NK-92 (cell line): ENCODE data around the gene IER2.
"Not testable (repeated sequence)": the region's sequence is repeated elsewhere in the genome, so short reads cannot be mapped to it uniquely, and the experiment has no call there.

Source experiments
- DNase-seq: peaks from one replicate; lab custom pipeline; 2025; ENCODE audit not compliant: unreplicated experiment; lab: John Stamatoyannopoulos, UW

The IER2 gene

DNA sequence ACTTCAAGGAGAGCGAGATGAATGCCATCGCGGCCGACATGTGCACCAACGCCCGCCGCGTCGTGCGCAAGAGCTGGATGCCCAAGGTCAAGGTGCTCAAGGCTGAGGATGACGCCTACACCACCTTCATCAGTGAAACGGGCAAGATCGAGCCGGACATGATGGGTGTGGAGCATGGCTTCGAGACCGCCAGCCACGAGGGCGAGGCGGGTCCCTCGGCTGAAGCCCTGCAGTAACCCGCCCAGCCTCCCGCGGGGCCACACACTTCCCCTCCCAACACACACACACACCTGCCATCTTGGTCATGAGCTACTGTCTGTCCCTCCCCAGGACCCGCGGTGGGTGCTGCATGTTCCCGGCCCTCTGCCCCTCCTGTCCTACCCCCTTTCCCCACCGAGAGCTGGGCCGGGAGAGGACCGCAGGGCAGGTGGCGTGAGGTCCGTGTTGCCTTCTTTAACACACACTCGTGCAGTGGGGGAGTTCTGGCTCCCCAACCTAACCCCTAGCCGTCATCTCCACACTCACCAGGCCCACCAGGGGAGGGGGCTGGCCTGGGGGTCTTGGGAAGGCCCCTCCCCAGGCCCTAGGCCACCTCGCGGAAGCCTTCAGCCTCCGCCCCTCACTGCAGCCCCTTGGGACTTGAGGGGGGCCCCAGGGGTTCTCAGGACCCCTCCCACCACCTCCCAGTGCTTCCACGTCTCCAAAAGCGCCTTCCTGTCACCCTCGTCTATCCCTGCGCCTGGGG, 11.9 kb upstream of the IER2 start:
- DNase-seq = no peak

DNA sequence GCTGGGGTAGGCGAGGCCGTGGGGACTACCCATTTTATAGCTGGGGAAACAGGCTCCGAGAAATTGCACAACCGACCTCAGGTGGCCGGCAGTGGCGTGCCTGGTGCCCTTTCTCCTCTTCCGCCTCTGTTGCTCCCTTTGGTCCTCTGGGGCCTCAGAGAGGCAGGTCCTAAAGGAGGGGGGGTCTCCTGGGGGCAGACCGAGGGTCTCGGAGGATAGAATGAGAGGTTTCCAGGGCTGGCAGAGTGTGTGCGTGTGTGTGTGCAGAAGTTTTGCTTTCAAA, 11.4 kb upstream of the IER2 start:
- no peak for DNase-seq

GRCh38 chr19:13139633-13140311, 10.4 kb upstream of the IER2 start:
- DNase-seq = no peak

GRCh38 chr19:13146763-13147563, 3.2 kb upstream of the IER2 start:
- no peak for DNase-seq

DNA sequence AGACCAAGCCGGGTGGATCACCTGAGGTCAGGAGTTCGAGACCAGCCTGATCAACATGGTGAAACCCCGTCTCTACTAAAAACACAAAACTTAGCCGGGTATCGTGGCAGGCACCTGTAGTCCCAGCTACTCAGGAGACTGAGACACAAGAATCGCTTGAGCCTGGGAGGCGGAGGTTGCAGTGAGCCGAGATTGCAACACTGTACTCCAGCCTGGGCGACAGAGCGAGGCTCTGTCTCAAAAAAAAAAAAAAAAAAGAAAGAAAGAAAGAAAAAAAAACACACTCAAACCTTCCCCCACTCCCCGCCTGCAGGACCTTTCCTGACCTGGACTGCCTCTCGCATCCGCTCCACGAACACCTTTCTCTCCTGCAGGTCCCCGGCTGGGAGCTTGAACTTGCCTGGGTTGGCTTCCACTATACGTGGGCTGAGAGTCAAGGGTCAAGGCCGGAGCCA, 1.0 kb upstream of the IER2 start:
- not testable (repeated sequence) for DNase-seq

DNA sequence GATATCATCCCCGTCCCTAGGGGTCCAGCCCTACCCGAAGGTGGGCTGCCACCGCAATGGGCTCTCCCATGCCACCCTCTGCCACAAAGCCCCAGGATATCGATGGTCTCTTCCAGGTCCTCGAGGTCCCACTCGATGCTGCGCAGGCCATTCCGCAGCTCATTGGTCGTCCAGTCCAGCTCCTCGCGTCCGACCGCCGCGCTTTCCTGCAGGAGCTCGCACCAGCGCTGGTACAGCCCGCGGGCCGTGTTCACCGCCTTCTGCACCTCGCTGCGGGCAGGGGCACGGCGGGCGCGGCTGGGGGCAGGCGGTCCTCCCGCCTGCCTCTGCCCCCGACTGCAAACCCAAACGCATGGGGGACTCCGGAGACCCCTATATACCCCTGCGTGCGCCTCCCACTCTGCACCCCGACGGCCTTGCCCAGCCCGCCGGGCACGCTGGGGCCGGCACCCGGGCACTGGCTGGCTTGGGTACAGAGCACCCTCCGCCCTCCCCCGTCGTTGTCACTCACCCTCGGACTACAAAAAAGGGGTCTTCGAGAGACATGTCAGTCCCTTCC, 504 bp upstream of the IER2 start:
- DNase-seq = no peak

DNA sequence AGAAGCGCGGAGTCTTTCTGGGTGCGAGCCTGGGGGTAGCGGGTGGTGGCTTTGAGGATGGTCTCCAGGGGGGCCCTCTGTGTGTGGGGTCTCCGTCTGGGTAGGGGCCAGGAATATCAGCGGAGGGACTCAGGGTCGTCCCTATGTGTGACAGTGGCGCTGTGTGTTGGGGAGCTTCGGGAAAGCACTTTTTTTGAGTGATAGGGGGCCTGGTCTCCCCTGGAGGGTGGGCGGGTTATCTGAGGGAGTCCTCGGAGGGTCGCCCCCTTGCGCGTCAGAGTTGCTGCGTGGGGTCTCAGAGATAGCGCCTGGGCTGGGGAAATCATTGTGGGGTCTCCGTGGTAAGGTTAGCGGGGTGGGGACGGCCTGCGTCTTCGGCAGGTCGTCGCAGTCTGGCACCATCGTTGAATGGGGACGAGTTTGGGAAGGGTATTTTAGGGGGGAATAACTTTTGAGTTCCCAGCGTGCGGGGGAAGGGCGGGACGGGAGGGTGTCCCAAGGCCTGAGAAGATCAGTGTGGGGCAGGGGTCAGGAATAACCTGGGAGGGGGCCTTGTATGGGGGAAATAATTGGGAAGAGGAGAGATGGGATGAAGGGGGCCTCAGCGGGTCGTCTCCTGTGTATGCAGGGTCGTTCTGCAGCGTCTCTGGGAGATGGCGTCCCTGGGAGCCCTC, 857 bp downstream of the IER2 start:
- DNase-seq = no peak

- DNase-seq = peak; percentile 87
Observed at GRCh38 chr19:13151605-13152355, 1.6 kb downstream of the IER2 start.

DNA sequence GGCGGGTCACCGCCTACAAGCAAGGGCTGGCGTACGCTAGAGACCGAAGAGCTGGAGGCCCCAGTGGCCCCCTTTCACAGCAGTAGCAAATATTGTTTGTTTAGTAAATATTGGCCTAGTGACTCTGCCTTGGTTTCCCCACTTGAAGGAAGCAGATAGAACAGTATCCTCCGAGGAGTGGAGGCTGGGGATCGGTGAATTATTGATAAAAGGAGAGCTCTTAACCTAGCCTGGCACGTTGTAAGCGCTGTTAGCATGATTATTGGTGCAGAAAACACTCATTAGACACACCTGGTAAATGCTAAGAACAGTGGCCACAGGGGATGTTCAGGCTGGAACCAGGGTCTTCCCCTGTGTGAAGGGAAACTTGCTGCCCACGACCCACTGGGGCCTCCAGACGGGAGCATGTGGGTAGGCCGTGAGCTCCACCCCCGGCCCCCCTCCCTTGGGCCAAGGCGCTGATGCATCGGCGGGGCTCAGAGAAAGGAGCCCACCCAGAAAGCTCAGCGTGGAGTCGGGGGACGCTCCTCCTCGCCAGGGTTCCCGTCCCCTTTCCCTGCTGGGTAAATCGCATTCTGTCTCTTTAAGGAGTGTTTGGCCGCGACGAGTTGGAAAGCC, 2.3 kb downstream of the IER2 start:
- no peak for DNase-seq

DNA sequence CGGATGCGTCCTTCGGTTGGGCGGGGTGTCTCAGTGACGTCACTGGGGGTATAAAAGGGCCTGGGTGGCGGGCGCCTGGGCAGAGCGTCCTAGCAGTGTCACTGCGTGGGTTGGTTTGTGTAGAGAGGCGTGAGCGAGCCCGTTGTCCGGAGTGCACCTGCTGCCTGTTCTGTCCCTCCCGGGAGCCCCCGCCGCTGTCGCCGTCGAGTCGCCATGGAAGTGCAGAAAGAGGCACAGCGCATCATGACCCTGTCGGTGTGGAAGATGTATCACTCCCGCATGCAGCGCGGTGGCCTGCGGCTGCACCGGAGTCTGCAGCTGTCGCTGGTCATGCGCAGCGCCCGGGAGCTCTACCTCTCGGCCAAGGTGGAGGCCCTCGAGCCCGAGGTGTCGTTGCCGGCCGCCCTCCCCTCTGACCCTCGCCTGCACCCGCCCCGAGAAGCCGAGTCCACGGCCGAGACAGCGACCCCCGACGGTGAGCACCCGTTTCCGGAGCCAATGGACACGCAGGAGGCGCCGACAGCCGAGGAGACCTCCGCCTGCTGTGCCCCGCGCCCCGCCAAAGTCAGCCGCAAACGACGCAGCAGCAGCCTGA, 2.9 kb downstream of the IER2 start:
- peak; percentile 67 for DNase-seq

DNA sequence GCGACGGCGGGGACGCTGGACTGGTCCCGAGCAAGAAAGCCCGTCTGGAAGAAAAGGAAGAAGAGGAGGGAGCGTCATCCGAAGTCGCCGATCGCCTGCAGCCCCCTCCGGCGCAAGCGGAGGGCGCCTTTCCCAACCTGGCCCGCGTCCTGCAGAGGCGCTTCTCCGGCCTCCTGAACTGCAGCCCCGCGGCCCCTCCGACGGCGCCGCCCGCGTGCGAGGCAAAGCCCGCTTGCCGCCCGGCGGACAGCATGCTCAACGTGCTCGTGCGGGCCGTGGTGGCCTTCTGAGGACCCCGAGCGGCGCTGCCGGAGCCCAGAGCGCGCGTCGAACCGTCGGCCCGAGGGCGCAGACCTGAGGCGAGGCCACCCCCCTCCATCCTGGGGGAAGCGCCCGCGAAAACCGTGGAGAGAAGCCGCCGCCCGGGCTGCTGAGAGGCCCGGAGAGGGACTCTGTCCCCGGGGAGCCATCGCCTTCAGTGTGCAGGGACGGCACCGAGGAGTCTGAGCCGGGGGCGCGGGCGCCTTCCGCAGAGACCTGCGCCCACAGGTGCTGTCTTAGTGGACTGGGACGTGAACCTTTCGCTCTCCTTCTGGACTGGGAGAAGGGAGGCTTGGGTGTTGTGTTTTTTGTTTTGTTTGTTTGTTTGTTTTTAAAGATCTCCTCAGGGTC, 3.5 kb downstream of the IER2 start:
- DNase-seq = no peak

DNA sequence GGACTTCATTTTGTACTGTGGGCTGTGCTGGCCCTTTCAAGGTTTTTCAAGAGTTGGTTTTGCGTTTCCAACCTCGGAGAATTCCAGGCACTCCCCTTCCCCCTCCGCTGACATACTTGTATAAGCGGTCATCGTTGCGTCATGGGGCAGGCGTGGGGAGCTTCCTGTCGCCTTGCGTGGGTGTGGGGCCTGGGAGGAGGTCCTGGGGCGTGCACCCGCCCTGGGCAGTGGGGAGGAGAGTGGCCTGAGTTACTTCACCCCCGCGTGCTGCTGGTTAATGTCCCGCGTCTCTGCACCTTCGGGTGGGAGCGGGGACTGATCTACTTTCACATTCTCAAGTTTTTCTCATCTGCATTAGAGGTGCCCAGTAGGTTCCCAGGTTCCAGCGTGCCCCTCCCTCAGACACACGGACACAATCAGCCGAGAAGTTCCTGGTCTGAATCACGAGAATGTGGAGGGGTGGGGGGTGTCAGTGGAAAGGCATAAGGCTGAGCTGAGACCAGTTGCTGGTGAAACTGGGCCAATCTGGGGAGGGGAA, 4.1 kb downstream of the IER2 start:
- no peak for DNase-seq

DNA sequence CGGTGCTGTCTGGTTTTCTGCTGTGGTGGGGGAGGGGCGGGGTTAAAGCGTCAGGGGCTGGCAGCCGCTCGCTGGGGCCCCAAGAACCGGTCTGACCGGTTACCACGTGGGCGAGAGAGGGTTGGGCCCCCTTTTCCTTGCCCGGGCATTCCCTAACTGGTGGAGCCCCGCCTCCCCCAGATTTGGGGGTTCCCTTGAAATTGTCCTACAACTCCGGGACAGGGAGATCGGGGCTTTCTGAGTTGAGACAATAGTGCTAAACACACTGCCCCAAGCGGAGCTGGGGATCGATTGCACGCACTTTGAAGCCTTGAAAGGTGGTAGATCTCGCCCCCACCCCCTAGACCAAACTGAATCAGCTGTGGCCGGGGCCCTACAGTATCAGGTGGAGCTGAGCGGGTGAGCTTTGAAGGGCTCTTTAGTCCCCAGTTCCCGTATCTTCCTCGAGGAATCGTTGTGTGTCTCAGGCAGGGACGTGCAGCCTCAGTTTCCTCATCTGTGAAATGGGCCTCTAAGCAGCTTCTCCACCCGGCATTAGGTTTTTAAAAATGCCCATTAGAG, 4.8 kb downstream of the IER2 start:
- DNase-seq = no peak

DNA sequence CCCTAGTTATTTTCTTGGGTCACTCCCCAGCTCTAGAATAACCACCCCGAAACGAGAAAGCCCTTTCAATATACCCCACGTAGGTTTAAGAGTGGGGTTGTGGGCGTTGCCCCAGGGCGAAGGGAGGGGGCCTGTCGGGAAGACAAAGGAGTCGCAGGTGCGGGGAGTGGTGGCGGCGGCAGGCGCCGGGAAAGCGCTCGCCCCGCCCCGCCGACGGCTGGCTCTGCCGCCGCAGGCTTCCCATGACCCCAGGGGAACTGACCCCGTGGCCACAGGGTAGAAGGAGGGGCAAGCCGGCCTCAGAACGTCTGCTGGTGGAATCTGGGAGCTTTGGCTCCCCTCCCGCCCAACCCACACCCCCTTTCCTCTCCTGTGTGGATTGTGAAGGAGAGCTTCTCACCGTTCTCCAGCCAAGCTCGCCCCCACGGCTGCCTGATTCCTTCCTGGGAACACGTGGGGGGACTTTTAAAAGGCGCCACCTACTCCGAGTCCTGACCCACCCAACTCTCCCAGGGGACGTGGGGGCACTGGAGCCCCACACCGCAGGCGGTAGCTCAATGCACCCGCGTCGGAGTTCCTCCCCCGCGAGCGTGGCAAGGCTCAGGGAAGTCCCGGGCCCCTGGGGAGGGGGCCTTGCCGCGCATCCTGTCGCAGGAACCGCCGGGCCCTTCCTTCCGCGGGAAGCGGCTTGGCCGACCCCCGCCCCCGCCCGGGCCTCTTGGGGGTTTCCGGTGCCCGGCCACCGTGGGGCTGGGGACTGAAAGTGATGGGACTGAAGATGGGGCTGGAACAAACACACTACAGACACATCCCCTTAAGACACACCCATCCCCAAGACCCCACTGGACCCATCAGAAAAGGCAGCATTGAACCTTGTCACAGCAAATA, 5.5 kb downstream of the IER2 start:
- no peak for DNase-seq

GRCh38 chr19:13159713-13160112, 9.5 kb downstream of the IER2 start:
- DNase-seq = no peak

DNA sequence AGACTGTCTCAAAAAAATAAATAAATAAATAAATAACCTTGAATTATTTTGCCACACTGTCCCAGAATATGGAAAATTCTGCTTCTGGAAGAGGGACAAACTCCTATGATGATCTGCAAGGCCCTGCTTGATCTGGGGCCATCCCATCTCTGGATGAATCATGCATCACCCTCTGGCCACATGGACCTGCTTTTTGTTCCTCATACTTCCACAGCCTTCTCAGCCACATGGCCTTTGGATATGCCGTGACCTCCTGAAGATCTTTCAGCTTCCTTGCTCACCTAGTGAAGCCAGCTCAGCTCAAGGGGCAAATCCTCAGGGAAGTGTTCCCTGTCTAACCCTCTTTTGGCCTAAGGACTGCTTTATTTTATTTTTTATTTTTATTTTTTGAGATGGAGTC, 10.3 kb downstream of the IER2 start:
- DNase-seq = no peak

GRCh38 chr19:13162724-13163608, 12.8 kb downstream of the IER2 start:
- DNase-seq = no peak
